SH-SY5Y (cell line): ENCODE measurements around the gene MOV10L1.

Experiments
- GATA2 ChIP-seq: IDR thresholded peaks from 2 replicates; pipeline ENCODE4 v1.6.1; 2011; ENCODE audit warnings: mild to moderate bottlenecking, low read depth, low read length
- GATA3 ChIP-seq: IDR thresholded peaks from 2 replicates; pipeline ENCODE4 v1.6.1; 2011; ENCODE audit warnings: low read depth, mild to moderate bottlenecking, low read length, moderate library complexity

GRCh38 chr22:50107529-50107928 lies 17.7 kb downstream of the MOV10L1 start:
- no peak for TF ChIP-seq GATA2
- TF ChIP-seq GATA3 = no peak
